Fibroblast of skin of back (primary cell): ENCODE measurements around the gene RALA.
"Not testable (repeated sequence)": the region's sequence is repeated elsewhere in the genome, so short reads cannot be mapped to it uniquely, and the experiment has no call there.

Experiments used
- DNase-seq: peaks from one replicate; pipeline ENCODE4 v3.0.0-alpha.2; 2013

The RALA gene

GRCh38 chr7:39733881-39734632 is 110.7 kb downstream of the RALA start:
- peak; percentile 89 for DNase-seq

DNA sequence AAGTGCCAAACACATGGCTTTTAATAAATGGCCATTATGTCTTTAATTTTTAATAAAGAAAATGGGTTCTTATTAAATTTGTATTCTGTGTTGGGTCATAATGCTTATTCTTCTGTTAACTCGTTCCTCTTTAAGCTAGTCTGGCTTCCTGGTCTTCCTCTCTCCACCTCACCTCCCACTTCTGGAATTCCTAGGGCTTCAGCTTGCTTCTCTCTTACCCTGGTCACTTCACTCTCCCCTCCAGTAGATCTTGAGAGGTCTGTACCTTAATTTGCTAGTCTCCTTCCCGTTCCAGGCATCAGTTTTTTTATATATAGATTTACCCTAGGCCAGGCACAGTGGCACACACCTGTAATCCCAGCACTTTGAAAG is 111.2 kb downstream of the RALA start:
- DNase-seq, result no peak

GRCh38 chr7:39735903-39736302 is 112.5 kb downstream of the RALA start:
- DNase-seq, result peak; percentile 75

- DNase-seq, result no peak
Observed at GRCh38 chr7:39741942-39742623, 118.7 kb downstream of the RALA start.

- no peak for DNase-seq
Observed at GRCh38 chr7:39744620-39745019, 121.2 kb downstream of the RALA start.

GRCh38 chr7:39745320-39745719 is 121.9 kb downstream of the RALA start:
- no peak for DNase-seq

GRCh38 chr7:39746103-39746819 is 122.9 kb downstream of the RALA start:
- DNase-seq, result peak; percentile 80

DNA sequence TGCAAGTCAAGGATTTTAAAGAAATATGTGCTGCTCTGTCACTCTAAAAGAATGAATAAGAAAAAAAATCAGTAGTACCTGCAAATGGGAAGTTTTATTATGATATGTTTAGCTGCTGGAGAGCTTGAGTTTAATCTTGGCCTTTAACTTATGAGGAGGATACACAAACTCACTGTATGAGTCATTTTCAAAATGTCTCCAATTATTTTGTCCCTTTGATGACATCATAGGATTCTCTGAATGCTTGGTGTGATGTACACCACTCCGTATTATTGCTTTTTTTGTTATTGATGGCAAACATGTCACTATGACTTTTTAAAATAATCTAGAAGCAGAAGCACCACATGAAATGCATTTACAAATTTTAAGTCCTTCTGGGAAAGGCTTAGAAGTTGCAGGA is 125.8 kb downstream of the RALA start:
- DNase-seq, result peak; percentile 86

DNA sequence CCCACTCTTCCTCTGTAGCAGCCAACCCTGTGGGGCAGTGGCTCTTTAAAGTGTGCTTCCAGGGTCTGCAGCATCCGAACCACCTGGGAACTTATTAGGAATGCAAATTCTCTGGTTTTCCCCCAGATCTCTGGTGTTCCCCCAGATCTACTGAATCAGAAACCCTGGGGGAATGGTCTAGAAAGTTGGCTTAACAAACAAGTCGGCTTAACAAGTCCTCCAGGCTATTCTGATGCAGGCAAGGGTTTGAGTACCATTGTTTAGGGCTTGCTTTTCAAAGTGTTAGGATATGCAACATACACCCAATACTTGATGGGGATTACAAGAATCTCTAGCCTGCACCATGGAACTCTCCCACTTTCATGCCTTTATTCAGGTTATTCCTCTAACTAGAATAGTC is 126.3 kb downstream of the RALA start:
- no peak for DNase-seq

DNA sequence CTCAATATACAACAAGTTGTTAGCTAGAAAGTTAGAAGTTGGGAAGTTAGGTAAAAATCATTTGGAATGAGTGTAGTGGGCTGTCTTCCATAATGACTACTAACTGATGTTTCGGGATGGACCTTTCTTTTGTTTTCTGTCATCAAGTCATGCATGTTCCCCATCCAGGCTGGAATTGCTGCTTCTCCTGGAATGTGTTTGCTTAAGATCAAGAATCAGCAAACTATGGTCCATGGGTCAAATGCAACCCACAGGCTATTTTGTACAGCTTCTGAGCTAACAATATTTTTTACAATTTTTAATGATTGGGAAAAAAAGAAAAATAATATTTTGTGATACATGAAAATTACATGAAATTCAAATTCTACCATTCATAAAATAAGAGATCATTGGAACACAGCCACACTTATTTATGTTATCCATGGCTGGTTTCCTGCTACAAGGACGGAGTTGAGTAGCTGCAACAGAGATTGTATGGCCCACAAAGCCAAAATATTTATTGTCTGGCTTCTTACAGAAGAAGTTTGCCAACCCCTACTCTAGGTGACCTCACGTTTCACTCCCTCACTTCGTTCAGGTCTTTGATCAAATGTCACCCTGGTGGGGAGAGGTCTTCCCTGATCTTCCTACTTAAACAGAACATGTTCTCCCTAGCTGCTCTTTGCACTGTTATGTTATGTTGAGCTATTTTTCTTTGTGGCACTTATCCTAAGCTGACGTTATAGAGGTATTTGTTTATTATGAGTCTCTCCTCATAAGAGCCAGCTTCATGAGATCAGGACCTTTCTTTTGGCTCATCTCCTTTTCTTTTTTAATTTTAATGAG is 127.1 kb downstream of the RALA start:
- DNase-seq, result no peak

DNA sequence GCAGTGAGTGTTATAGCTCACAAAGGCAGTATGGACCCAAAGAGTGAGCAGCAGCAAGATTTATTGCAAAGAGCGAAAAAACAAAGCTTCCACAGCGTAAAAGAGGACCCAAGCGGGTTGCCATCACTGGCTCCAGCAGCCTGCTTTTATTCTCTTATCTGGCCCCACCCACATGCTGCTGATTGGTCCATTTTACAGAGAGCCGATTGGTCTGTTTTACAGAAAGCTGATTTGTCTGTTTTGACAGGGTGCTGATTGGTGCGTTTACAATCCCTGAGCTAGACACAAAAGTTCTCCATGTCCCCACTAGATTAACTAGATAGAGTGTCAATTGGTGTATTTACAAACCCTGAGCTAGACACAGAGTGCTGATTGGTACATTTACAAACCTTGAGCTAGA is 129.9 kb downstream of the RALA start:
- DNase-seq, result not testable (repeated sequence)

DNA sequence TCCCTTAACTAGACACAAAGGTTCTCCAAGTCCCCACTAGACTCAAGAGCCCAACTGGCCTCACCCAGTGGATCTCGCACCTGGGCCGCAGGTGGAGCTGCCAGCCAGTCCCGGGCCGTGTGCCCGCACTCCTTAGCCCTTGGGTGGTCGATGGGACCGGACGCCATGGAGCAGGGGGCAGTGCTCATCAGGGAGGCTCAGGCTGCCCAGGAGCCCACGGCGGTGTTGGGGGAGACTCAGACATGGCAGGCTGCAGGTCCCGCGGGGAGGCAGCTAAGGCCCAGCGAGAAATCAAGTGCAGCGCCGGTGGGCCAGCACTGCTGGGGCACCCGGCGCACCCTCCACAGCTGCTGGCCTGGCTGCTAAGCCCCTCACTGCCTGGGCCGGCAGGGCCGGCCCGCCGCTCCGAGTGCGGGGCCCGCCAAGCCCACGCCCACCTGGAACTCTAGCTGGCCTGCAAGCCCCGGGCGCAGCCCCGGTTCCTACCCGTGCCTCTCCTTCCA is 130.5 kb downstream of the RALA start:
- DNase-seq, result no peak

- DNase-seq, result peak; percentile 69
Observed at GRCh38 chr7:39754326-39755120, 131.2 kb downstream of the RALA start.

DNA sequence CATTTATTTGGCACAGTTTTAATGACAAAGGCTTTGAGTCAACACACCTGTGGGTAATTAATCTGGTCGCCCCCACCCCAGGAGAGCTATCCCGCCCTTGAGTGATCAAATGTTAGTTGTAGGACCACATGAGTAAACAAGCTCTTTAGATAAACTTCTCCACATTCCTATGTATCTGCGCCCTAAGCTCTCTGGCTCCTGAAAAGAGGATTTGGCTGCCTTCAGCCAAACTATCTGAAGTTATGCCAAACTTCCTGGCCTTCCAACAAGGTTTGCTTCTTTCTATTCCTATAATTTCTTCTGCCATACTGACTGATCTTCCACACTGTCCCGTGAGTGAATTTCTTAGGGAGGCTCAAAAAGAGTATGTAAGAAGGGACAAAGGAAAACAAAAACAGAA is 134.2 kb downstream of the RALA start:
- DNase-seq, result no peak
